Endothelial cell of umbilical vein (primary cell): Measurements from ENCODE around the gene ABCA7. TPM values are rescaled to one million over a fixed set of nuclear protein-coding genes. Genes with fewer than 3 reads are reported as not detected.
A peak's percentile ranks its signal among the peaks of the same experiment; 100 is the strongest.

Experiments used
- BruUV-seq: library from RNA; stranded (reverse); fragments of 400-500 nt; replicated peaks from 2 replicates; lab custom pipeline; 2021; lab: Mats Ljungman, UMichigan
- CTCF ChIA-PET: fragments of 300-600, 350-600 bp; sonication (Branson Sonifier 250); formaldehyde crosslinking; loops from one replicate; lab custom pipeline; 2021; ENCODE audit warnings: antibody characterized with exemption, inconsistent platforms; lab: Charles Lee
- POLR2A ChIA-PET: fragments of 300-600, 350-600 bp; sonication (Branson Sonifier 250); formaldehyde crosslinking; loops from one replicate; lab custom pipeline; 2021; ENCODE audit warnings: antibody characterized with exemption, inconsistent platforms; lab: Charles Lee
- DNase-seq: peaks from one replicate; pipeline ENCODE4 v3.0.0-alpha.2; 2011; ENCODE audit warnings: low read depth, low spot score
- FAIRE-seq: peaks from 2 replicates; lab custom pipeline; 2011; peaks lifted over from hg19 to GRCh38; lab: Jason Lieb, UNC
- H2AFZ ChIP-seq: 2 replicates; pipeline ENCODE4 v1.6.0; 2012; ENCODE audit warnings: low read depth, low read length, control low read depth, inconsistent platforms
- H3K27ac ChIP-seq: 2 replicates; pipeline ENCODE4 v1.5.1; 2011; ENCODE audit warnings: low read depth, mild to moderate bottlenecking, control low read depth, low read length, moderate library complexity; ENCODE audit not compliant: insufficient read depth
- H3K27me3 ChIP-seq, 2 experiments: 2 replicates each; pipeline versions ENCODE4 v1.6.0 to v1.6.1; 2011; ENCODE audit warnings: low read length in 2 of 2, mixed read lengths in 1 of 2; ENCODE audit not compliant: control insufficient read depth in 2 of 2, insufficient read depth in 2 of 2
- H3K36me3 ChIP-seq, 2 experiments: 2 replicates in 1 of 2; 3 replicates in 1 of 2; pipeline ENCODE4 v1.5.1; 2011; ENCODE audit warnings: low read length in 2 of 2, mild to moderate bottlenecking in 1 of 2, moderate library complexity in 1 of 2; ENCODE audit not compliant: control insufficient read depth in 2 of 2, insufficient read depth in 2 of 2; ENCODE audit errors: extremely low read depth in 1 of 2
- H3K4me1 ChIP-seq: 3 replicates; pipeline ENCODE4 v1.5.1; 2011; ENCODE audit warnings: mild to moderate bottlenecking, low read length; ENCODE audit not compliant: control insufficient read depth, insufficient read depth; ENCODE audit errors: extremely low read depth
- H3K4me2 ChIP-seq: 2 replicates; pipeline ENCODE4 v1.6.1; 2011; ENCODE audit warnings: low read length, control low read depth, mixed read lengths; ENCODE audit not compliant: insufficient read depth
- H3K4me3 ChIP-seq, 3 experiments: fragments of 200-600 bp in 1 of 3; sonication (generic), shearing (Covaris generic) in 1 of 3; replicated peaks in 1 of 3; 2 replicates each; pipeline ENCODE4 v1.5.1; 2011 to 2016; ENCODE audit warnings: control low read depth in 3 of 3, low read length in 3 of 3, mild to moderate bottlenecking in 2 of 3, inconsistent platforms in 1 of 3, low read depth in 1 of 3, moderate library complexity in 1 of 3; ENCODE audit not compliant: insufficient read depth in 1 of 3
- H3K79me2 ChIP-seq: 2 replicates; pipeline ENCODE4 v1.6.0; 2012; ENCODE audit warnings: low read length, inconsistent platforms; ENCODE audit not compliant: control insufficient read depth, insufficient read depth
- H3K9ac ChIP-seq: replicated peaks from 2 replicates; pipeline ENCODE3; 2011; ENCODE audit warnings: low read length, control low read depth; ENCODE audit not compliant: insufficient read depth; ENCODE audit errors: extremely low read depth
- H3K9me1 ChIP-seq: replicated peaks from 3 replicates; pipeline ENCODE4 v1.6.0; 2011; ENCODE audit warnings: mild to moderate bottlenecking, low read length; ENCODE audit not compliant: control insufficient read depth, insufficient read depth; ENCODE audit errors: extremely low read depth
- H3K9me3 ChIP-seq: replicated peaks from 2 replicates; pipeline ENCODE4 v1.5.1; 2012; ENCODE audit warnings: low read length, inconsistent platforms; ENCODE audit not compliant: control insufficient read depth, insufficient read depth
- H4K20me1 ChIP-seq: replicated peaks from 2 replicates; pipeline ENCODE3; 2011; ENCODE audit warnings: mild to moderate bottlenecking, low read length; ENCODE audit not compliant: control insufficient read depth, insufficient read depth; ENCODE audit errors: extremely low read depth
- EZH2 ChIP-seq: IDR thresholded peaks from 2 replicates; pipeline ENCODE4 v1.6.1; 2012; ENCODE audit warnings: borderline replicate concordance, low read depth, mild to moderate bottlenecking, moderate library complexity, low read length, inconsistent platforms; ENCODE audit not compliant: severe bottlenecking
- GATA2 ChIP-seq: IDR thresholded peaks from 2 replicates; pipeline ENCODE4 v1.7.0; 2011; ENCODE audit warnings: low read depth, mild to moderate bottlenecking, moderate library complexity, mixed read lengths, low read length; ENCODE audit not compliant: insufficient read length, insufficient read depth
- MYC ChIP-seq: IDR thresholded peaks from one replicate; pipeline ENCODE4 v1.6.1; 2011; ENCODE audit warnings: mild to moderate bottlenecking, low read depth, low read length
- POLR2A ChIP-seq: IDR thresholded peaks from 2 replicates; pipeline ENCODE4 v1.6.1; 2012; ENCODE audit warnings: low read depth, mild to moderate bottlenecking, control low read depth, low read length
- POLR2AphosphoS5 ChIP-seq: IDR thresholded peaks from 2 replicates; pipeline ENCODE4 v1.6.1; 2012; ENCODE audit warnings: low read depth, mild to moderate bottlenecking, control low read depth, low read length, moderate library complexity; ENCODE audit not compliant: insufficient read depth
- dilution Hi-C: fragments of 300-500 bp; cut with MboI; formaldehyde crosslinking; loops from one replicate; pipeline ENCODE4 v1.15.0; 2019; ENCODE audit warnings: low sequenced_read_pairs; ENCODE audit not compliant: extremely low pct_ligation_motif_present
- intact Hi-C: fragments of 100-400 bp; cut with micrococcal nuclease; formaldehyde crosslinking; loops from one replicate; pipeline ENCODE4 v1.10.0; 2022
- polyA plus RNA-seq, 4 experiments: library from polyadenylated mRNA; depleted of rRNA in 3 of 4; stranded (reverse) in 3 of 4; unstranded in 1 of 4; fragments of >200 nt; gene quantifications; 2 replicates each; pipeline versions ENCODE4 v1.2.1 to v1.2.3, GENCODE V29; 2011 to 2012; ENCODE audit warnings: missing spikeins in 1 of 4
- total RNA-seq: library from RNA; stranded (reverse); gene quantifications from 2 replicates; pipeline ENCODE4 v1.2.3, GENCODE V29; 2021
- TF ChIP-seq, protein P1 (sequence below), 2 donors: IDR thresholded peaks; 1 replicate in 1 of 2; 2 replicates in 1 of 2; pipeline ENCODE4 v1.5.1; 2011; ENCODE audit warnings: low read length in 2 of 2, mild to moderate bottlenecking in 2 of 2, moderate library complexity in 2 of 2, control low read depth in 1 of 2, inconsistent platforms in 1 of 2, low read depth in 1 of 2; ENCODE audit not compliant: insufficient read depth in 1 of 2; ENCODE audit errors: extremely low read depth in 1 of 2
- TF ChIP-seq, protein P2 (sequence below): IDR thresholded peaks from 2 replicates; pipeline ENCODE4 v1.6.1; 2011; ENCODE audit not compliant: insufficient read depth, insufficient read length

The ABCA7 gene
- total and polyA plus RNA-seq, 2 donors (not counting 3 experiments of a cell fraction or from before 2014, with no cell fraction given): 5.7 to 9.8 TPM

DNA sequence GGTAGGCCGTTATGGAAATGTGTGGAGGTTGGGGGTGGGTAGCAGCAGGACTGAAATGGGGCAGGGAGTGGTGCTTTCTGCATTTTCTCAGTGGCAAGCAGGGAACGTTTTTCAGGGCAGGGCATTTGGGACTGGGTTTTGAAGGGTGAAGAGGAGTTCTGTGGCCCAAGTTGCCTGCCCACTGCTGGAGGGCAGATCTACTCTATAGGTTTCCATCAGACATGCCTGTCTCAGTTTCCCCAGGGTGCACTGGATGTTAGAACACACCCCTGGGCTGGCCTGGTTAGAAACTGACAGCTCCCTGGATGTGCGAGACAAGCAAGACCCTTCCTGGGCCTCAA, 40.6 kb upstream of the ABCA7 start:
- FAIRE-seq (no peak), DNase-seq (no peak)
- Histone ChIP-seq H3K79me2 (no peaks in the 10 kb centered on the region), H3K27me3 (peaks cover 20 to 27% of the 10 kb centered on the region in 2 experiments), H3K4me3 (no peak overlapping the region), H3K4me1 (no peaks in the 10 kb centered on the region), H3K9ac (no peak overlapping the region), H3K27ac (no peak overlapping the region), H4K20me1 (no peaks in the 10 kb centered on the region), H3K9me3 (no peaks in the 10 kb centered on the region), H3K9me1 (no peaks in the 10 kb centered on the region), H3K36me3 (no peaks in the 10 kb centered on the region), H3K4me2 (no peak overlapping the region), H2AFZ (no peak overlapping the region)
- no TSS peak for BruUV-seq
- intact Hi-C loops: loop anchor here (5.0 kb wide), 1 partner anchor 243 kb away; the partner anchor contains the start of gene ATP5F1D
- CTCF ChIA-PET: no interaction called here
- TF ChIP-seq, protein P1, sequence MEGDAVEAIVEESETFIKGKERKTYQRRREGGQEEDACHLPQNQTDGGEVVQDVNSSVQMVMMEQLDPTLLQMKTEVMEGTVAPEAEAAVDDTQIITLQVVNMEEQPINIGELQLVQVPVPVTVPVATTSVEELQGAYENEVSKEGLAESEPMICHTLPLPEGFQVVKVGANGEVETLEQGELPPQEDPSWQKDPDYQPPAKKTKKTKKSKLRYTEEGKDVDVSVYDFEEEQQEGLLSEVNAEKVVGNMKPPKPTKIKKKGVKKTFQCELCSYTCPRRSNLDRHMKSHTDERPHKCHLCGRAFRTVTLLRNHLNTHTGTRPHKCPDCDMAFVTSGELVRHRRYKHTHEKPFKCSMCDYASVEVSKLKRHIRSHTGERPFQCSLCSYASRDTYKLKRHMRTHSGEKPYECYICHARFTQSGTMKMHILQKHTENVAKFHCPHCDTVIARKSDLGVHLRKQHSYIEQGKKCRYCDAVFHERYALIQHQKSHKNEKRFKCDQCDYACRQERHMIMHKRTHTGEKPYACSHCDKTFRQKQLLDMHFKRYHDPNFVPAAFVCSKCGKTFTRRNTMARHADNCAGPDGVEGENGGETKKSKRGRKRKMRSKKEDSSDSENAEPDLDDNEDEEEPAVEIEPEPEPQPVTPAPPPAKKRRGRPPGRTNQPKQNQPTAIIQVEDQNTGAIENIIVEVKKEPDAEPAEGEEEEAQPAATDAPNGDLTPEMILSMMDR (IDR thresholded peaks at IDR 0.05; ENCODE audit: extremely low read depth in 1 of 2, insufficient read depth in 1 of 2, low read depth in 1 of 2, low read length in 2 of 2): no peak
- TF ChIP-seq MYC: no peak
- TF ChIP-seq EZH2: no peak
- dilution Hi-C loops: no loop called here
- POLR2A ChIA-PET: no interaction called here

DNA sequence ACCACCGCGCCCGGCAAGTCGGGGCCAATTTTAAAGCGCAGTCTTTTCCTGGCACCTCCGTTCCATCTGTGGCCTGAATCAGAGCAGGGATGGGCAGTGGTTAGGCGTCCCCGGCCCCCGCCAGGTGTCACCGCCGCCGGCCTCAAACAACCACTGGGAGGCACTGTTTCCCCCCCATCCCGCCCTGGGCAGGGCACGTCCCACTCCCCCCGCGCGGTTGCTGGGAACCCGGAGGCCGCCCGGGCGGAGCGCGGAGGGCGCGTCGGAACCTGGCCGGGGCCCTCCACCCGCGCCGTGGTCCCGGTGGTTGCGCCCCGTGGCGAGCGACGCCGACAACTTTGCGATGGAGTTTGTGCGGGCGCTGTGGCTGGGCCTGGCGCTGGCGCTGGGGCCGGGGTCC, 39.8 kb upstream of the ABCA7 start, which contains the start of gene GRIN3B:
GRIN3B (plus strand) TSS at position 325 of the 400 bp plus-strand sequence; CDS start at position 344, 19 bp downstream.
- no peaks in the 10 kb centered on the region for H3K79me2 ChIP-seq
- H2AFZ ChIP-seq: no peak within 1 kb of the TSS
- no peak for TF ChIP-seq EZH2
- TF ChIP-seq POLR2A: no peak
- TF ChIP-seq, protein P2, sequence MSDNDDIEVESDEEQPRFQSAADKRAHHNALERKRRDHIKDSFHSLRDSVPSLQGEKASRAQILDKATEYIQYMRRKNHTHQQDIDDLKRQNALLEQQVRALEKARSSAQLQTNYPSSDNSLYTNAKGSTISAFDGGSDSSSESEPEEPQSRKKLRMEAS: no peak
- TF ChIP-seq, protein P1 (IDR thresholded peaks at IDR 0.05; ENCODE audit: extremely low read depth in 1 of 2, insufficient read depth in 1 of 2, low read depth in 1 of 2, low read length in 2 of 2): peak; percentile 15 to 69
- TF ChIP-seq POLR2AphosphoS5: peak; percentile 20
- no peak for TF ChIP-seq MYC
- no peak for TF ChIP-seq GATA2
- no peaks in the 10 kb centered on the region for H3K4me1 ChIP-seq
- H3K9me3 ChIP-seq: no peaks in the 10 kb centered on the region
- ChIA-PET CTCF (interaction anchor here (1.4 kb wide), 1 partner anchor 37 kb away, joined by 5 read pairs; no protein-coding TSS in a partner anchor), POLR2A (no interaction called here)
- no peaks in the 10 kb centered on the region for H3K9me1 ChIP-seq
- H3K27me3 ChIP-seq: peaks cover 20 to 27% of the 10 kb centered on the region in 2 experiments
- H3K27ac ChIP-seq: no peak within 1 kb of the TSS
- DNase-seq (peak; percentile 34), FAIRE-seq (no peak)
- H3K9ac ChIP-seq: no peak within 1 kb of the TSS
- H3K4me2 ChIP-seq: no peak within 1 kb of the TSS
- no peaks in the 10 kb centered on the region for H4K20me1 ChIP-seq
- dilution Hi-C loops (no loop called here), intact Hi-C loops (loop anchor here (2.0 kb wide), 1 partner anchor 21 kb away; the partner anchor contains the start of genes RNU6-2 and TMEM259)
- peak within 1 kb of the TSS in 1 of 3 experiments; percentile 0 for H3K4me3 ChIP-seq
- H3K36me3 ChIP-seq: no peaks in the 10 kb centered on the region
- BruUV-seq: no TSS peak
